ENCODE measurements around the gene SLC35G3. TPM values are rescaled to one million over a fixed set of nuclear protein-coding genes. Genes with fewer than 3 reads are reported as not detected.

The SLC35G3 gene
- total and polyA plus RNA-seq, 2 donors (not counting 1 experiment from before 2014, with no cell fraction given), result not detected

GRCh38 chr17:35167666-35168065 is 26.5 kb downstream of the SLC35G3 start:
- no peak for TF ChIP-seq EZH2 (IDR thresholded peaks at IDR 0.05; ENCODE audit: low read length, missing control alignments)
- TF ChIP-seq CTCF (conservative IDR thresholded peaks at IDR 0.05 in 1 of 2, IDR thresholded peaks at IDR 0.05 in 1 of 2; ENCODE audit: low read depth in 1 of 2, low read length in 2 of 2), result no peak
- Histone ChIP-seq H3K27me3 (ENCODE audit: control insufficient read depth, insufficient read depth, low read length) (no peaks in the 10 kb centered on the region), H3K4me1 (ENCODE audit: control insufficient read depth, extremely low read depth, insufficient read depth, low read length) (no peaks in the 10 kb centered on the region), H2AFZ (ENCODE audit: low read length) (no peak overlapping the region), H3K27ac (ENCODE audit: insufficient read depth, low read length) (no peak overlapping the region), H4K20me1 (ENCODE audit: control insufficient read depth, extremely low read depth, insufficient read depth, low read length) (no peaks in the 10 kb centered on the region), H3K79me2 (ENCODE audit: control insufficient read depth, insufficient read depth, low read length) (no peaks in the 10 kb centered on the region), H3K9ac (ENCODE audit: insufficient read depth, low read length) (no peak overlapping the region), H3K4me3 (replicated peaks in 1 of 4; ENCODE audit: control extremely low read depth in 1 of 4, insufficient read depth in 1 of 4, low read depth in 3 of 4, low read length in 4 of 4) (no peak overlapping the region), H3K36me3 (ENCODE audit: control insufficient read depth, insufficient read depth, low read length) (no peaks in the 10 kb centered on the region), H3K9me3 (ENCODE audit: control insufficient read depth, insufficient read depth, low read depth, low read length) (no peaks in the 10 kb centered on the region), H3K4me2 (ENCODE audit: extremely low read depth, insufficient read depth, low read length) (no peak overlapping the region)
- peak in 1 of 2 donors; percentile 10 for DNase-seq (ENCODE audit: low read depth in 2 of 2)

DNA sequence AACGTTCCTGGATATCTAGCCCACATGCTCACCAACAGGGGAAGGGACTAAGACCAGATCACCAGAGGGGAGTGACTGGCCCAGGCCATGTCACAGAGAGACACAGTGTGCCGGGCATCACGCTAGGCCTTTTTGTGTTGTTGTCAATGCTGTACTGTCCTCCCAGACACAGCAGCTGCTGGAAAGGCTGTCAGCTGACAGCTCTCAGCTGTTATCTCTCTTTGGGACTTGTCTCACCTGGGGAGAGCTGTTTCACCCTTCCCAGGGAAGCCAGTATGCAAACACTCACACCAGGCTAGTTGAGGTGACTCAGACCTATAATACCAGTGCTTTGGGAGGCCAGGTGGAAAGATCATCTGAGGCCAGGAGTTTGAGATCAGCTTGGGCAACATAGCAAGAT is 27.1 kb downstream of the SLC35G3 start:
- TF ChIP-seq CTCF (conservative IDR thresholded peaks at IDR 0.05 in 1 of 2, IDR thresholded peaks at IDR 0.05 in 1 of 2; ENCODE audit: low read depth in 1 of 2, low read length in 2 of 2), result no peak
- TF ChIP-seq EZH2 (IDR thresholded peaks at IDR 0.05; ENCODE audit: low read length, missing control alignments), result no peak

DNA sequence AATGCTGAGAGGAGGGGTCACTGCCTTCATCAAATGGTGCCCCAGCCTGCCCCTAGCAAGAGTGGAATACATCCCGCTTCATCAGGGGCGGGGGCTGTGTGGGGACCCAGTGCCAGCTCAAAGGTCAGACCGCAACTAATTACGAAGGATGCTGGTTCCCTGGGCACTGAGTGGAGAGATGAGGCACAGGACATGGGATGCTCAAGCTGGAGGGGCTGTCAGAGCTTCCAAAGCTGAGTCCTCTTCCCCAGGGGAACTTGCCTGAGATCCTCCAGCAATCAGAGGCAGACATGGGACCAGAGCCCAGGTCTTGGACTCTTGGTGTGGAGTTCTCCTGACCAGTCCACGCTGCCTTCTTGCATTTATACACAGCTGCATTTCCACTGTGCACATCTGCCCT is 27.7 kb downstream of the SLC35G3 start:
- no peak overlapping the region for H3K9ac ChIP-seq (ENCODE audit: insufficient read depth, low read length)
- TF ChIP-seq CTCF (conservative IDR thresholded peaks at IDR 0.05 in 1 of 2, IDR thresholded peaks at IDR 0.05 in 1 of 2; ENCODE audit: low read depth in 1 of 2, low read length in 2 of 2) (no peak), EZH2 (IDR thresholded peaks at IDR 0.05; ENCODE audit: low read length, missing control alignments) (no peak)
- H3K4me3 ChIP-seq (replicated peaks in 1 of 4; ENCODE audit: control extremely low read depth in 1 of 4, insufficient read depth in 1 of 4, low read depth in 3 of 4, low read length in 4 of 4), result no peak overlapping the region
- H4K20me1 ChIP-seq (ENCODE audit: control insufficient read depth, extremely low read depth, insufficient read depth, low read length), result no peaks in the 10 kb centered on the region
- H3K4me1 ChIP-seq (ENCODE audit: control insufficient read depth, extremely low read depth, insufficient read depth, low read length), result no peaks in the 10 kb centered on the region
- no peaks in the 10 kb centered on the region for H3K79me2 ChIP-seq (ENCODE audit: control insufficient read depth, insufficient read depth, low read length)
- no peak overlapping the region for H3K4me2 ChIP-seq (ENCODE audit: extremely low read depth, insufficient read depth, low read length)
- peaks cover under 1% of the 10 kb centered on the region for H3K27me3 ChIP-seq (ENCODE audit: control insufficient read depth, insufficient read depth, low read length)
- no peaks in the 10 kb centered on the region for H3K36me3 ChIP-seq (ENCODE audit: control insufficient read depth, insufficient read depth, low read length)
- no peak for DNase-seq (ENCODE audit: low read depth in 2 of 2)
- H3K27ac ChIP-seq (ENCODE audit: insufficient read depth, low read length), result no peak overlapping the region
- no peak overlapping the region for H2AFZ ChIP-seq (ENCODE audit: low read length)
- H3K9me3 ChIP-seq (ENCODE audit: control insufficient read depth, insufficient read depth, low read depth, low read length), result no peaks in the 10 kb centered on the region

More for the DNA sequence above, 27.1 kb downstream of the SLC35G3 start:
- Histone ChIP-seq H3K79me2 (ENCODE audit: control insufficient read depth, insufficient read depth, low read length) (no peaks in the 10 kb centered on the region), H3K36me3 (ENCODE audit: control insufficient read depth, insufficient read depth, low read length) (no peaks in the 10 kb centered on the region), H3K27me3 (ENCODE audit: control insufficient read depth, insufficient read depth, low read length) (no peaks in the 10 kb centered on the region), H3K27ac (ENCODE audit: insufficient read depth, low read length) (no peak overlapping the region), H3K4me3 (replicated peaks in 1 of 4; ENCODE audit: control extremely low read depth in 1 of 4, insufficient read depth in 1 of 4, low read depth in 3 of 4, low read length in 4 of 4) (no peak overlapping the region), H3K9me3 (ENCODE audit: control insufficient read depth, insufficient read depth, low read depth, low read length) (no peaks in the 10 kb centered on the region), H3K4me1 (ENCODE audit: control insufficient read depth, extremely low read depth, insufficient read depth, low read length) (no peaks in the 10 kb centered on the region), H4K20me1 (ENCODE audit: control insufficient read depth, extremely low read depth, insufficient read depth, low read length) (no peaks in the 10 kb centered on the region), H3K4me2 (ENCODE audit: extremely low read depth, insufficient read depth, low read length) (no peak overlapping the region), H3K9ac (ENCODE audit: insufficient read depth, low read length) (no peak overlapping the region), H2AFZ (ENCODE audit: low read length) (no peak overlapping the region)
- DNase-seq (ENCODE audit: low read depth in 2 of 2), result no peak
